A549 (cell line): ENCODE results near the gene SLC20A1. TPM values are rescaled to one million over a fixed set of nuclear protein-coding genes. Genes with fewer than 3 reads are reported as not detected.

Experiments
- ATAC-seq, 2 experiments: fragments of 200-7000 bp in 1 of 2; fragments of >200 bp in 1 of 2; cut with Nextera tagmentation in 1 of 2; cut with Tn5 transposase in 1 of 2; 3 replicates each; pipeline versions ENCODE4 v1.8.0 to v1.9.1; 2018 to 2020; ENCODE audit warnings: mild to moderate bottlenecking in 1 of 2, moderate library complexity in 1 of 2
- CTCF ChIA-PET: fragments of 300-600 bp; sonication (Branson Sonifier 250); formaldehyde crosslinking; extraction: SDS; loops from one replicate; lab custom pipeline; 2021; ENCODE audit warnings: antibody characterized with exemption, inconsistent platforms; lab: Yijun Ruan, JAX
- POLR2A ChIA-PET: fragments of 350-600 bp; formaldehyde crosslinking; extraction: SDS; loops from one replicate; lab custom pipeline; 2021; ENCODE audit warnings: antibody characterized with exemption, inconsistent platforms; lab: Yijun Ruan, JAX
- DNase-seq, 2 experiments: peaks; one replicate each; pipeline versions ENCODE4 v3.0.0 to v3.0.0-alpha.2; 2011 to 2016; ENCODE audit warnings: low read depth in 1 of 2, low spot score in 1 of 2
- FAIRE-seq: peaks from 2 replicates; lab custom pipeline; 2011; peaks lifted over from hg19 to GRCh38; lab: Jason Lieb, UNC
- H3K27ac ChIP-seq, 2 experiments: fragments of >200 bp; sonication (Bioruptor Twin); formaldehyde crosslinking; 3 replicates each; pipeline ENCODE4 v1.5.1; 2016 to 2017
- H3K4me1 ChIP-seq: fragments of >200 bp; sonication (Bioruptor Twin); formaldehyde crosslinking; 3 replicates; pipeline ENCODE4 v1.6.1; 2016
- H3K4me2 ChIP-seq: fragments of >200 bp; sonication (Bioruptor Twin); formaldehyde crosslinking; 3 replicates; pipeline ENCODE4 v1.6.1; 2016
- H3K4me3 ChIP-seq: fragments of >200 bp; sonication (Bioruptor Twin); formaldehyde crosslinking; 3 replicates; pipeline ENCODE4 v1.5.1; 2016
- H3K9me3 ChIP-seq: fragments of >200 bp; sonication (Bioruptor Twin); formaldehyde crosslinking; 3 replicates; pipeline ENCODE4 v1.6.1; 2016
- ATOH8 ChIP-seq: fragments of 250-450 bp; sonication (Bioruptor Pico); IDR thresholded peaks from 2 replicates; pipeline ENCODE4 v1.5.0; 2020; ENCODE audit warnings: low read depth, mild to moderate bottlenecking, moderate library complexity
- CBX2 ChIP-seq: fragments of 200-600 bp; sonication (generic); IDR thresholded peaks from 2 replicates; pipeline ENCODE4 v1.6.1; 2016; ENCODE audit warnings: low read depth, mild to moderate bottlenecking, borderline replicate concordance
- CHD4 ChIP-seq: fragments of 200-600 bp; sonication (generic); IDR thresholded peaks from 2 replicates; pipeline ENCODE4 v1.6.1; 2016; ENCODE audit warnings: antibody characterized with exemption, mild to moderate bottlenecking, borderline replicate concordance
- FOSL2 ChIP-seq, 2 experiments: fragments of 450-650 bp in 1 of 2; fragments of >200 bp in 1 of 2; sonication (Bioruptor Twin) in 1 of 2; formaldehyde crosslinking; IDR thresholded peaks; 2 replicates each; pipeline versions ENCODE4 v1.5.0 to v1.6.1; 2016 to 2020; ENCODE audit warnings: mild to moderate bottlenecking in 1 of 2, moderate library complexity in 1 of 2
- HEYL ChIP-seq: fragments of 250-450 bp; sonication (Bioruptor Pico); IDR thresholded peaks from 2 replicates; pipeline ENCODE4 v1.8.0; 2021; ENCODE audit warnings: mild to moderate bottlenecking, moderate library complexity
- HOXA7 ChIP-seq: fragments of 250-450 bp; sonication (Bioruptor Pico); IDR thresholded peaks from 2 replicates; pipeline ENCODE4 v1.5.0; 2020; ENCODE audit warnings: mild to moderate bottlenecking, moderate library complexity
- HOXB13 ChIP-seq: fragments of 250-450 bp; sonication (Bioruptor Pico); IDR thresholded peaks from 2 replicates; pipeline ENCODE4 v1.5.0; 2020; ENCODE audit warnings: low read depth, mild to moderate bottlenecking, moderate library complexity
- KDM1A ChIP-seq: fragments of 200-600 bp; sonication (generic); IDR thresholded peaks from 2 replicates; pipeline ENCODE4 v1.6.1; 2016; ENCODE audit warnings: low read depth, mild to moderate bottlenecking
- MAZ ChIP-seq: fragments of 150-350 bp; IDR thresholded peaks from 2 replicates; pipeline ENCODE4 v1.6.1; 2014; ENCODE audit warnings: antibody characterized with exemption, low read depth, low read length, borderline replicate concordance
- MYC ChIP-seq: IDR thresholded peaks from 2 replicates; pipeline ENCODE4 v1.6.1; 2012; ENCODE audit warnings: mild to moderate bottlenecking, inconsistent platforms, low read length, improper control_type of control experiment, borderline replicate concordance
- NR3C1 ChIP-seq: fragments of >200 bp; sonication (Bioruptor Twin); formaldehyde crosslinking; IDR thresholded peaks from 3 replicates; pipeline ENCODE4 v1.6.1; 2017
- POLR2AphosphoS2 ChIP-seq: conservative IDR thresholded peaks from 2 replicates; pipeline ENCODE4 v1.6.1; 2012; ENCODE audit warnings: low read length, improper control_type of control experiment, inconsistent platforms
- RAD21 ChIP-seq, 2 experiments: fragments of >200 bp in 1 of 2; sonication (Bioruptor Twin) in 1 of 2; formaldehyde crosslinking in 1 of 2; IDR thresholded peaks in 1 of 2; conservative IDR thresholded peaks in 1 of 2; 2 replicates in 1 of 2; 3 replicates in 1 of 2; pipeline ENCODE4 v1.6.1; 2012 to 2018; ENCODE audit warnings: inconsistent platforms in 1 of 2
- RCOR1 ChIP-seq: fragments of 150-350 bp; IDR thresholded peaks from 2 replicates; pipeline ENCODE4 v1.6.1; 2014; ENCODE audit warnings: antibody characterized with exemption, low read length, low read depth
- REST ChIP-seq: fragments of 200-600 bp; sonication (generic); IDR thresholded peaks from 2 replicates; pipeline ENCODE4 v1.6.1; 2016; ENCODE audit warnings: antibody characterized with exemption, mild to moderate bottlenecking, moderate library complexity
- SMC3 ChIP-seq: fragments of >200 bp; sonication (Bioruptor Twin); formaldehyde crosslinking; IDR thresholded peaks from 3 replicates; pipeline ENCODE4 v1.6.1; 2018; ENCODE audit warnings: inconsistent platforms
- ZSCAN20 ChIP-seq: fragments of 250-450 bp; sonication (Bioruptor Pico); IDR thresholded peaks from 2 replicates; pipeline ENCODE4 v1.8.0; 2022; ENCODE audit warnings: mild to moderate bottlenecking, moderate library complexity
- whole genome bisulfite sequencing: methylation state at CpG from one replicate; pipeline ENCODE4 v1.1.6; 2017; ENCODE audit errors: missing lambda C conversion rate; 5-methylcytosine and 5-hydroxymethylcytosine counted together
- polyA plus RNA-seq, 4 experiments: library from polyadenylated mRNA; depleted of rRNA in 3 of 4; stranded (reverse); fragments of >200 nt; fragmentation: RNase III in 1 of 4; extraction: RNeasy Plus Mini Kit Qiagen cat#74134 plus additional on column Dnase treatment in 1 of 4; gene quantifications; 2 replicates in 3 of 4; 3 replicates in 1 of 4; pipeline ENCODE4 v1.2.3, GENCODE V29; 2011 to 2017
- TF ChIP-seq, protein P1 (sequence below): IDR thresholded peaks from 2 replicates; pipeline ENCODE4 v1.6.1; 2012
- TF ChIP-seq, protein P2 (sequence below): fragments of >200 bp; sonication (Bioruptor Twin); formaldehyde crosslinking; IDR thresholded peaks from 3 replicates; pipeline ENCODE4 v1.5.1; 2016
- TF ChIP-seq, protein P3 (sequence below): IDR thresholded peaks from 2 replicates; pipeline ENCODE4 v1.6.1; 2012; ENCODE audit warnings: low read depth, borderline replicate concordance

Gene SLC20A1
- polyA plus RNA-seq, 2 of the 4 experiments (the other 2 are of a cell fraction) = 83.6 to 86.8 TPM

DNA sequence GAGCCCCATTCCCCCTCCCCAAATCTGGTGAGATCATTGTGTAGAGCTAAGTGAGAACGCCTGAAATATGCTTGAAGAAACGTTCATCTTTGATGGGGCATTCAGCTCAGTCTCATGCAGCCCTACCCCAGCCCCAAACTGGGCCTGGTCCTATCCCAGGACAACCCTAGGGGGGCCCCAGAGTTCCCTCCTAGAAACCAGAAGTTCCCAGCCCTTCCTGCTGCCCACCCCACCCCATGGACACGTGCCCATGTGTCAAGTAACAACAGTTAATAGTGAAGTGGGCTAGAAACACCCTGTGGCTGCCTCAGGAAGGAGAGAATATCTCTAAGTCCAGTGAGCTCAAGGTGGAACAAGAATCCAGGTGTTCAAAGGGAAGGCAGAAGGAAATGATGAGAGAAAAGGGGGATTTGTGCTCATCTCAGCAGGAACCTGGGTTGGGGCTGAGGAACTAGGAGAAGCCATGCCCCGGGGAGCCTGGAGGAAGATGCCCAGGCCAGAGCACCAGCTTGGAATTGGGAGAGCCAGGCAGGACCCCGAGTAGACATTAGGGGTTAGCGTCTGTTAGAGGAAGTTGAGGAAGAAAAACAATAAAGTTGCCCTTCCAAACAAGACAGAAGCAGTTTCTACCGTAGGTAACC is 20.1 kb upstream of the SLC20A1 start:
- peak overlapping the region; percentile 90 to 93 for H3K27ac ChIP-seq
- ATAC-seq (no peak), FAIRE-seq (no peak), DNase-seq (no peak)
- peak overlapping the region; percentile 68 for H3K4me2 ChIP-seq
- H3K4me1 ChIP-seq = peaks cover 95% of the 10 kb centered on the region
- WGBS = 68% methylated on average over 7 of the region's 7 CpGs
- H3K4me3 ChIP-seq = no peak overlapping the region
- H3K9me3 ChIP-seq = no peaks in the 10 kb centered on the region
- CTCF ChIA-PET = interaction anchor here (0.6 to 16.6 kb wide), 19 partner anchors 11 to 510 kb away, joined by 3 to 343 read pairs (median 6); partner anchors contain the start of genes NT5DC4 and SLC20A1
- POLR2A ChIA-PET = interaction anchor here (2.1 kb wide), 1 partner anchor 20 kb away, joined by 16 read pairs; the partner anchor contains the start of gene SLC20A1
- TF ChIP-seq HOXB13 (CRISPR knock-in tag) = no peak
- TF ChIP-seq CBX2 = no peak
- no peak for TF ChIP-seq ATOH8 (CRISPR knock-in tag)

- Histone ChIP-seq H3K4me1 (peaks cover 99% of the 10 kb centered on the region), H3K4me3 (peak overlapping the region; percentile 15; the same call in 2 of the 3 replicates), H3K4me2 (peak overlapping the region; percentile 68), H3K27ac (peak overlapping the region; percentile 90 to 93), H3K9me3 (no peaks in the 10 kb centered on the region)
- DNase-seq (peak; percentile 64 to 75), FAIRE-seq (no peak), ATAC-seq (peak; percentile 79 to 88)
- TF ChIP-seq RAD21 (conservative IDR thresholded peaks at IDR 0.05 in 1 of 2, IDR thresholded peaks at IDR 0.05 in 1 of 2) = peak; percentile 95
- peak; percentile 97 for TF ChIP-seq SMC3
- TF ChIP-seq, protein P1, sequence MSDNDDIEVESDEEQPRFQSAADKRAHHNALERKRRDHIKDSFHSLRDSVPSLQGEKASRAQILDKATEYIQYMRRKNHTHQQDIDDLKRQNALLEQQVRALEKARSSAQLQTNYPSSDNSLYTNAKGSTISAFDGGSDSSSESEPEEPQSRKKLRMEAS = peak; percentile 69
- no peak for TF ChIP-seq CHD4
- TF ChIP-seq, protein P2, sequence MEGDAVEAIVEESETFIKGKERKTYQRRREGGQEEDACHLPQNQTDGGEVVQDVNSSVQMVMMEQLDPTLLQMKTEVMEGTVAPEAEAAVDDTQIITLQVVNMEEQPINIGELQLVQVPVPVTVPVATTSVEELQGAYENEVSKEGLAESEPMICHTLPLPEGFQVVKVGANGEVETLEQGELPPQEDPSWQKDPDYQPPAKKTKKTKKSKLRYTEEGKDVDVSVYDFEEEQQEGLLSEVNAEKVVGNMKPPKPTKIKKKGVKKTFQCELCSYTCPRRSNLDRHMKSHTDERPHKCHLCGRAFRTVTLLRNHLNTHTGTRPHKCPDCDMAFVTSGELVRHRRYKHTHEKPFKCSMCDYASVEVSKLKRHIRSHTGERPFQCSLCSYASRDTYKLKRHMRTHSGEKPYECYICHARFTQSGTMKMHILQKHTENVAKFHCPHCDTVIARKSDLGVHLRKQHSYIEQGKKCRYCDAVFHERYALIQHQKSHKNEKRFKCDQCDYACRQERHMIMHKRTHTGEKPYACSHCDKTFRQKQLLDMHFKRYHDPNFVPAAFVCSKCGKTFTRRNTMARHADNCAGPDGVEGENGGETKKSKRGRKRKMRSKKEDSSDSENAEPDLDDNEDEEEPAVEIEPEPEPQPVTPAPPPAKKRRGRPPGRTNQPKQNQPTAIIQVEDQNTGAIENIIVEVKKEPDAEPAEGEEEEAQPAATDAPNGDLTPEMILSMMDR = peak; percentile 96
- ChIA-PET POLR2A (interaction anchor here (0.9 to 4.0 kb wide), 6 partner anchors 14 to 103 kb away, joined by 3 to 68 read pairs (median 4); partner anchors contain the start of gene SLC20A1), CTCF (interaction anchor here (0.7 to 16.6 kb wide), 24 partner anchors 10 to 511 kb away, joined by 3 to 343 read pairs (median 6); partner anchors contain the start of genes NT5DC4 and SLC20A1)
- WGBS = 5% methylated on average over 6 of the region's 7 CpGs
Measured at GRCh38 chr2:112626604-112627059, 19.1 kb upstream of the SLC20A1 start.

DNA sequence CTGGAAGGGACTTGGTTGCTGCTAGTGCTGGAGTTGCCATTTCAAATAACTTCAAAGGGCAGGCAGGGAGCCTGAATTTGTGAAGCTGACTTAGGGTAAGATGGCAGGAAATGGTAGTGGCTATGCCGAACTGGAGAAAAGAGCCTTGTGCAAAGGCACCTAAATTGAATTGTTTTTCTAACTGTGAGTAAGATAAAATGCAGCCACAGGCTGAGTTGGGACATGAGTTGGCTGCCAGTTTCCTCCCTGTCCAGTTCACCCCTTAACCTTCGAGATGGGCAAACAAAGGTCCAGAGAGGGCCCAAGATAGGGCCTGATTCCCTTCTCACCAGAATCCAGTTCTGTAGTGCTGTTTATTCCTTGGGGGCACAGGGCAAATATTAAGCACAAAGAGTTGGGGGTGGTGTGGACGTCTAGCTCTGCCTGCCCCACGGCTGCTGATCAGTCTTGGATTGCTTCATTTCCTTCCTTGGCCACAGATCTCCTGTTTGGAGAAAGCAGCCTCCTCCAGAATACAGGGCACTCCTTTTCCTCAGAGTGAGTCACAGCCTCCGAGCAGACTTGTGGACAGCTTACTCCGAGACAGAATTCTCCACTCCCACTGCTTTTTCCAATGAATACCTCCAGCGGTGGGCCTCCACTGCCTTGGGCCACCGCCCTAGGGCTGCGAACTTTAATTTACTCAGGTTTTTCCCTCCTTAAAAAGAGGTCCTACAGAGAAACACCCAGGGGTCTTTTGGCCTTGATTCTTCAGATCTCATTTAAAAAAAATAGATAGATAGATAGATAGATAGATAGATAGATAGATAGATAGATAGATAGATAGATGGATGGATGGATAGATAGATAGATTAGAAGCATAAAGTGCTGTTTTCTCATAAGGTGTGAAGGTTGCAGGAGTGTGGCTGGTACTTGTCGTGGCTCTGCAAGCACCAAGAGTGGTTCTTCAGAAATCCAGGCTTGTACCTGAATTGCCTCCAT is 18.4 kb upstream of the SLC20A1 start:
- POLR2A ChIA-PET = interaction anchor here (0.9 to 4.0 kb wide), 7 partner anchors 14 to 103 kb away, joined by 3 to 68 read pairs (median 4); partner anchors contain the start of gene SLC20A1
- CTCF ChIA-PET = interaction anchor here (0.6 to 16.6 kb wide), 24 partner anchors 9 to 512 kb away, joined by 3 to 343 read pairs (median 6); partner anchors contain the start of genes NT5DC4 and SLC20A1
- H3K9me3 ChIP-seq = no peaks in the 10 kb centered on the region
- ATAC-seq (peak; percentile 86 to 91), DNase-seq (peak; percentile 52 to 85), FAIRE-seq (no peak)
- peak overlapping the region; percentile 15; the same call in 1 of the 3 replicates for H3K4me3 ChIP-seq
- H3K4me2 ChIP-seq = peak overlapping the region; percentile 68
- H3K27ac ChIP-seq = peak overlapping the region; percentile 90 to 93
- WGBS = 11% methylated on average over 10 of the region's 10 CpGs
- H3K4me1 ChIP-seq = peaks cover 98% of the 10 kb centered on the region
- TF ChIP-seq, protein P3, sequence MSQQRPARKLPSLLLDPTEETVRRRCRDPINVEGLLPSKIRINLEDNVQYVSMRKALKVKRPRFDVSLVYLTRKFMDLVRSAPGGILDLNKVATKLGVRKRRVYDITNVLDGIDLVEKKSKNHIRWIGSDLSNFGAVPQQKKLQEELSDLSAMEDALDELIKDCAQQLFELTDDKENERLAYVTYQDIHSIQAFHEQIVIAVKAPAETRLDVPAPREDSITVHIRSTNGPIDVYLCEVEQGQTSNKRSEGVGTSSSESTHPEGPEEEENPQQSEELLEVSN = 0 out of 2 replicates have a peak, but pooled peaks have one; percentile 19
- TF ChIP-seq HOXB13 (CRISPR knock-in tag) (no peak; the same call in 1 of the 2 replicates), FOSL2 (IDR thresholded peaks at IDR 0.05) (peak; percentile 49; the same call in 1 of the 2 replicates), FOSL2 (CRISPR knock-in tag; IDR thresholded peaks at IDR 0.05) (peak; percentile 74), HOXA7 (CRISPR knock-in tag) (no peak), ZSCAN20 (CRISPR knock-in tag) (no peak), NR3C1 (no peak), KDM1A (no peak), HEYL (CRISPR knock-in tag) (no peak), RCOR1 (no peak), MYC (no peak), MAZ (no peak), POLR2AphosphoS2 (no peak), REST (no peak)
